ENCODE data around the gene MAP1LC3B2.

The MAP1LC3B2 gene

DNA sequence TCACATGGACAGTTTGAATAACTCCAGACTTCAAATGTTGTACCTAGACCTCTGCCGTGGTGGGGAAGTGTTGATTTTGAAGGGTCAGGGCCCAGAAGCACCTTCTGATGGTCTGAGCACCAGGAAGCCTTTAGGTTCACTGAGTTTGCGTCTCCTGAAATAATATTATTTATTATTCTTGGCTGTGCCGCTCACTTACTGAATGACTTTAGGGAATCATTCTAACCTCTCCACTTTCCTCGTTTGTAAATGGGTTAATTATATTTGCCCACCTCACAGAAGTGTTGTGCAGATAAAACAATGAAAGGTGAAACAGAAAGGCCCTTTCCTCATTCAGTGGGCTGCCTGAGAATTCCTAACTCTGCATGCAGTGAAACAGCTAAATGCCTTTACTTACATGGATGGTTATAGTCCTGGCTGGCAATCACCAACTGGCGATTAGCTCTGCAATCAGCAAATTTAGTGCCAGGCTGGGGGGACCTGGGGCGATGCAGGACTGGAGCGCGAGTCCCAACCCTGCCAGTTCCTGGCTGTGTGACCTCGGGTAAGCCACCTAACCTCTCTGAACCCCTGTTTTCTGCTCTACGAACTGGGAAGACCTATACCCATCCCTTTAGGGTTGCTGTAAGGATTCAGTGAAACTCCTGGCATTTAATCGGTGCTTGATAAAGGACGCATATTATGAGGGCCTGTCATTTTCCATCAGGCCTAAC lies 57.5 kb downstream of the MAP1LC3B2 start:
- DNase-seq, result no peak

DNA sequence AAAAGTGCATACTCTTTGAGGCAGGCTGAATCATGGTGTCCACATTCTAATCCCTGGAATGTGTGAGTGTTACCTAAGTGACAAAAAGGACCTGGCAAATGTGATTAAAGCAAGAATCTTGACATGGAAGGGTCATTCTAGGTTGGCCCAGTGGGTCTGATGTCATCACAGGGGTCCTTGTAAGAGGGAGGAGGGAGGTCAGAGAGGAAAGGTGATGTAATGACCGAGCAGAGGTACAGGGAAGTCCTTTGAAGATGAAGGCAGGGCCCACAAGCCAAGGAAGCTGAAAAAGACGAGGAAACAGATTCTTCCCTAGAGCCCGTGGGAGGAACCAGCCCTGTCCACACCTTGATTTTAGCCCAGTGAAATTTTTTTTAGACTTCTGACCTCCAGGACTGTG lies 60.1 kb downstream of the MAP1LC3B2 start:
- DNase-seq, result no peak

DNA sequence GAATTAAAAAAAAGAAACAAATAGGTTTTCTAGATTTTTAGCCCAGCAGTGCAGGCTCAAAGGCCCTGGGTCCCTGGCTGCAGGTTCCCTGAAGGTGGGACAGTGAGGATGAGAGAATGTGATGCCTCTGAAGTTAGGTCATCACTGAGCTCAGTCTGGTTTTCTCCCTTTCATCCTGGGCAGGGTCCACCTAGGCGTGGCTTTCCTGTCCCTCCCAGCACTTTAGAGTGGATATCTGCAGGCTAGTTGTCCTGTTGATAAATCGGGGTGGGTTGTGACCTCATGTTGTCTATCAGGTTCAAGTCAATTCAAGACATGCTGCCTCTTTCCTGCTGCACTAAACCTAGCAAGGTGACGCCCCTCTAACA lies 60.9 kb downstream of the MAP1LC3B2 start:
- no peak for DNase-seq

DNA sequence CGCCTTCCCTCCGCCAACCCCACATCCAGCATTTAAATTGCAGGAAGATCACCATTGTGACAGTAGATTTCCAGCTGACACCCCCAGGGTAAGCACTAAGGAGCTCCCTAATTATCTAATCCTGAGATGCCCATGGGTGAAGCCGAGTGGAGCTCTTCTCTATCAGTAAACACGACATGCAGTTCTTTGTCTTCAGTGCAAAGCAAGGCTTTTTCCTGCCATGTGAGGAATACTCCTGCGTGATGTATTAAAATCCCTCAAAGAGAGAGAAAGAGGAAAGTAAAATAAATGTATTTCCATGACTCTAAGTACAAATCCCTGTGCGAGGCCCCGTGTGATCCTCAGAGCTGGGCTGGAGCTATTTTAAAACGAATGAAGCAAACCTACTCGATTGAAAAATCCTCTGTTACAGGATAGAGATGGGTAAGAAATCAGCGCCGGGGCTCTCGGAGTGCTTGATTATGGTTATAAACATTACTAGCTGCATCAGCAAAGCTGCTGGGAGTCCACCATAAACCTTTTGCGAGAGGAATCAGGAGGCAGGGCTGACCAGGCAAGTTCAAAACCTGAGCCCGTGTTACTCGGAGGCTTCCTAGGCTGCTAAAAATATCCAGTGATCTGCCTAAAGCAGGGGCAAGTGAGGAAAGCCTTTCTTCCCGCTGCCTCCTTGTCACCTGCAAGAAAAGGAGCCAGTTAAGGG lies 61.5 kb downstream of the MAP1LC3B2 start:
- no peak for DNase-seq

GRCh38 chr12:116621194-116621593 lies 62.0 kb downstream of the MAP1LC3B2 start:
- DNase-seq, result no peak

DNA sequence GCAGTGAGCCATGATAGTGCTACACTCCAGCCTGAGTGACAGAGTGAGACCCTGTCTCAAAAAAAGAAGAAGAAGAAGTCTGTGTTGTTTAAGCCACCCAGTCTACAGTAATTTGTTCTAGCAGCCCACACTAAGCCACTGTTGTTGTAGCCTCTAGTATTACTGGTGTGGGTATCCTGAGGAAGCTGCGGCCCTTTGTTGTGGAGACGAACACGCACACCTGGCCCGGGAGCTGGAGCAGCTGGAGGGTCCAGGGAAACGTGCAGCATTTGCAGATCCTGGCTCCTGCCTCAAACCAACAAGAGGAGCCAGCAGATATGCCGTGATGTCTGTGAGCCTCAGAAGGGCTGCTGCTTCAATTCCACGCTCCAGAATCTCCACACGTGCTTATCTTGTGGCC lies 65.3 kb downstream of the MAP1LC3B2 start:
- no peak for DNase-seq

DNA sequence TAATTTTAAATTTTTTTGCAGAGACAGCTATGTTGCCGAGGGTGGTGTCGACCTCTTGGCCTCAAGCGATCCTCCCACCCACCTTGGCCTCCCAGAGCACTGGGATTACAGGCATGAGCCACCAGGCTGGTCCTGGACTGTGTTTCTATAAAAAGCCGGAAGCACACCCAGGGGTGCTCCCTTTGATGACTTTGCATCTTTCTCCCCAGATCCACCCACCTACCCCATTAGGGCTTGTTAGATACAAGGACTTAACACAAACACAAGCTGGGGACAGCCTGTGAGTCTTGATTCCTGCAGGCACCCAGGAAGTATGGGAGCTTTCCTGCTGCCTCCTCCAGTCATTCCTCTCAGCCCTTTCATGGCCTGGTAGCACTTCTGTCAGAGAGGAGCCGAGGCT lies 67.0 kb downstream of the MAP1LC3B2 start:
- no peak for DNase-seq

All from DMS 273 treated with DMSO at 0.1 percent for 48 hours (cell line).